Measurements from ENCODE around the gene PCBD2. TPM values are rescaled to one million over a fixed set of nuclear protein-coding genes. Genes with fewer than 3 reads are reported as not detected.

Gene PCBD2
- total RNA-seq, 2 experiments from 2014 or later: 5.2 to 5.8 TPM

GRCh38 chr5:134889335-134889734 is 15.6 kb upstream of the PCBD2 start:
- POLR2A ChIA-PET: no interaction called here
- H3K27ac Mint-ChIP-seq: no peak overlapping the region
- no peaks in the 10 kb centered on the region for H3K4me1 ChIP-seq (ENCODE audit: insufficient read depth, low read length)

GRCh38 chr5:134891473-134891872 is 13.5 kb upstream of the PCBD2 start:
- no peak for ATAC-seq (ENCODE audit: poor library complexity)
- no peak for TF ChIP-seq CTCF (IDR thresholded peaks at IDR 0.05)
- no peak overlapping the region for H3K4me3 ChIP-seq (ENCODE audit: low read length)
- ChIA-PET CTCF (interaction anchor here (2.2 kb wide), 1 partner anchor 13 kb away, joined by 6 read pairs; the partner anchor contains the start of gene PCBD2), POLR2A (no interaction called here)
- Mint-ChIP-seq H3K27ac (no peak overlapping the region), H3K36me3 (ENCODE audit: low read depth) (peaks cover 81% of the 10 kb centered on the region), H3K4me3 (no peak overlapping the region), H3K4me1 (ENCODE audit: low read depth) (no peaks in the 10 kb centered on the region), H3K9me3 (no peaks in the 10 kb centered on the region), H3K27me3 (no peaks in the 10 kb centered on the region)
- no peaks in the 10 kb centered on the region for H3K4me1 ChIP-seq (ENCODE audit: insufficient read depth, low read length)
- no peak overlapping the region for H3K27ac ChIP-seq (ENCODE audit: low read depth in 1 of 2, low read length in 2 of 2)
- no peak for DNase-seq
- peaks cover 59% of the 10 kb centered on the region for H3K36me3 ChIP-seq (ENCODE audit: insufficient read depth, low read length)
- intact Hi-C loops (cut with DNase I, micrococcal nuclease): no loop called here
- H3K9me3 ChIP-seq (ENCODE audit: control insufficient read depth in 1 of 2, insufficient read depth in 1 of 2, low read length in 2 of 2): no peaks in the 10 kb centered on the region
- no peaks in the 10 kb centered on the region for H3K27me3 ChIP-seq (ENCODE audit: control insufficient read depth in 1 of 2, insufficient read depth in 2 of 2, low read length in 2 of 2)

More at GRCh38 chr5:134889335-134889734, 15.6 kb upstream of the PCBD2 start:
- Mint-ChIP-seq H3K4me3 (no peak overlapping the region), H3K36me3 (ENCODE audit: low read depth) (peaks cover 78% of the 10 kb centered on the region), H3K27me3 (no peaks in the 10 kb centered on the region), H3K9me3 (no peaks in the 10 kb centered on the region), H3K4me1 (ENCODE audit: low read depth) (no peaks in the 10 kb centered on the region)
- intact Hi-C loops (cut with DNase I, micrococcal nuclease): no loop called here
- H3K9me3 ChIP-seq (ENCODE audit: control insufficient read depth in 1 of 2, insufficient read depth in 1 of 2, low read length in 2 of 2): no peaks in the 10 kb centered on the region
- H3K27me3 ChIP-seq (ENCODE audit: control insufficient read depth in 1 of 2, insufficient read depth in 2 of 2, low read length in 2 of 2): no peaks in the 10 kb centered on the region
- ATAC-seq (ENCODE audit: poor library complexity) (no peak), DNase-seq (no peak)
- peaks cover 41% of the 10 kb centered on the region for H3K36me3 ChIP-seq (ENCODE audit: insufficient read depth, low read length)
- TF ChIP-seq CTCF (IDR thresholded peaks at IDR 0.05): no peak
- H3K4me3 ChIP-seq (ENCODE audit: low read length): no peak overlapping the region
- no peak overlapping the region for H3K27ac ChIP-seq (ENCODE audit: low read depth in 1 of 2, low read length in 2 of 2)
- CTCF ChIA-PET: no interaction called here

GRCh38 chr5:134892282-134892681 is 12.6 kb upstream of the PCBD2 start:
- Mint-ChIP-seq H3K36me3 (ENCODE audit: low read depth) (peaks cover 80% of the 10 kb centered on the region), H3K4me1 (ENCODE audit: low read depth) (no peaks in the 10 kb centered on the region), H3K9me3 (no peaks in the 10 kb centered on the region), H3K27ac (no peak overlapping the region), H3K4me3 (no peak overlapping the region), H3K27me3 (no peaks in the 10 kb centered on the region)
- POLR2A ChIA-PET: no interaction called here
- no peak overlapping the region for H3K27ac ChIP-seq (ENCODE audit: low read depth in 1 of 2, low read length in 2 of 2)
- no peaks in the 10 kb centered on the region for H3K4me1 ChIP-seq (ENCODE audit: insufficient read depth, low read length)
- CTCF ChIA-PET: interaction anchor here (2.2 kb wide), 1 partner anchor 12 kb away, joined by 6 read pairs; the partner anchor contains the start of gene PCBD2
- no peaks in the 10 kb centered on the region for H3K27me3 ChIP-seq (ENCODE audit: control insufficient read depth in 1 of 2, insufficient read depth in 2 of 2, low read length in 2 of 2)
- H3K36me3 ChIP-seq (ENCODE audit: insufficient read depth, low read length): peaks cover 63% of the 10 kb centered on the region
- ATAC-seq (ENCODE audit: poor library complexity) (no peak), DNase-seq (no peak)
- no peaks in the 10 kb centered on the region for H3K9me3 ChIP-seq (ENCODE audit: control insufficient read depth in 1 of 2, insufficient read depth in 1 of 2, low read length in 2 of 2)
- no peak overlapping the region for H3K4me3 ChIP-seq (ENCODE audit: low read length)
- no peak for TF ChIP-seq CTCF (IDR thresholded peaks at IDR 0.05)
- intact Hi-C loops (cut with DNase I, micrococcal nuclease): no loop called here
